Cerebellar cortex (tissue), 1 donor: Measurements from ENCODE around the gene PLA2G7.

ENCODE experiments used
- DNase-seq: peaks from one replicate; pipeline ENCODE4 v3.0.0-alpha.2; 2015; ENCODE audit warnings: low spot score

PLA2G7 gene

DNA sequence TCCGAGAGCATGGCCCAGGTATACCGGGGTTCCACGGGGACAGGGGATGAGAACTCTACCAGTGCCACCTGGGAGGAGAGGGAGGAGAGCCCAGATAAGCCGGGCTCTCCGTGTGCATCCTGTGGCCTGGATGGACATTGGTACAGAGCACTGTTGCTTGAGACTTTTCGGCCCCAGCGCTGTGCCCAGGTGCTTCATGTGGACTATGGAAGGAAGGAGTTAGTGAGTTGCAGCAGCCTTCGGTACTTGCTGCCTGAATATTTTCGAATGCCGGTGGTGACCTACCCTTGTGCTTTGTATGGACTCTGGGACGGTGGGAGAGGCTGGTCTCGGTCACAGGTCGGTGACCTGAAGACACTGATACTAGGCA, 46.2 kb downstream of the PLA2G7 start:
- DNase-seq = no peak

DNA sequence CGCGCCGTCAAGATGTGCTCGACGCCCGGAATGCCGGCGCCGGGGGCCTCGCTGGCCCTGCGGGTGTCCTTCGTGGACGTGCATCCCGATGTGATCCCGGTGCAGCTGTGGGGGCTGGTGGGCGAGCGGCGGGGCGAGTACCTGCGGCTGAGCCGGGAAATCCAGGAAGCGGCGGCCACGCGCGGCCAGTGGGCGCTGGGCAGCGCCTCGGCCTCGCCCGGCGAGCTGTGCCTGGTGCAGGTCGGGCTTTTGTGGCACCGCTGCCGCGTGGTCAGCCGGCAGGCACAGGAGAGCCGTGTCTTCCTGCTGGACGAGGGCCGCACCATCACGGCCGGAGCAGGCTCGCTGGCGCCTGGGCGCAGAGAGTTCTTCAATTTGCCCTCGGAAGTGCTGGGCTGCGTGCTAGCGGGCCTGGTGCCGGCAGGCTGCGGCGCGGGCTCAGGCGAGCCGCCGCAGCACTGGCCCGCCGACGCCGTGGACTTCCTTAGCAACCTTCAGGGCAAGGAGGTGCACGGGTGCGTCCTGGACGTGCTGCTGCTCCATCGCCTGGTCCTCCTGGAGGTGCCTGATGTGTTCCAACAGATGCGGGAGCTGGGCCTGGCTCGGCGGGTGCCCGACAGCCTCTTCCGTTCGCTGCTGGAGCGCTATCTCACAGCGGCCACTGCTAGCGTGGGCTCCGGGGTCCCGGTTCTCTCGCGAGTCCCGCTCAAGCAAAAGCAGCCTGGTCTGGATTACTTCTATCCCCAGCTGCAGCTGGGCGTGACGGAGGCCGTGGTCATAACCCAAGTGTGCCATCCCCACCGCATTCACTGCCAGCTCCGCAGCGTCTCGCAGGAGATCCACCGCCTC, 46.8 kb downstream of the PLA2G7 start:
- DNase-seq = no peak

DNA sequence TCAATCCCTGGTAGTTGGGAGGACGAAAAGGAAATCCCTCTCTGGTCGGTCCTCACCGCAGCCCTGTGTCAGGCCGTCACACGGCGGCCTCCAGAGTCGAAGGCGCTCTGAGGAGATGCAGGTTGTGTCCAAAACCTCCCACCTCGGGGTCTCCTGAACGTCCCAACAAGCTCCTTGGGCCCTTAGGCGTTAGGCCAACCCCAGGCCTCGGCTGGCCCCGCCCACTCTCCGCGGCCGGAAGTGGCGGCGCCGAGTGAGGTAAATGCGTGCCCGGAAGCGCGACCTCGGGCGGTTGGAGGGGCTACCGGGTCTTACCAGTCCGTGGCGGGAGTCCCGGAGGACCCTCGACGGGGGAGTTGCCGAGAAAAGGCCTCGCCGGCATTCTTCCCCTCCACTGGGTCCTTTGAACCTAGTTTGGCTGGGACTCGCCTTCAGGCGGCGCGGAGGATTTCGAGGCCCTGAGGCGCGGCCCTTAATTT, 47.5 kb downstream of the PLA2G7 start, which contains the start of gene TDRD6:
TSS of gene TDRD6 (plus strand) at position 267 of the 479 bp plus-strand sequence. CDS start 244 bp downstream, outside the sequence.
- DNase-seq = no peak

DNA sequence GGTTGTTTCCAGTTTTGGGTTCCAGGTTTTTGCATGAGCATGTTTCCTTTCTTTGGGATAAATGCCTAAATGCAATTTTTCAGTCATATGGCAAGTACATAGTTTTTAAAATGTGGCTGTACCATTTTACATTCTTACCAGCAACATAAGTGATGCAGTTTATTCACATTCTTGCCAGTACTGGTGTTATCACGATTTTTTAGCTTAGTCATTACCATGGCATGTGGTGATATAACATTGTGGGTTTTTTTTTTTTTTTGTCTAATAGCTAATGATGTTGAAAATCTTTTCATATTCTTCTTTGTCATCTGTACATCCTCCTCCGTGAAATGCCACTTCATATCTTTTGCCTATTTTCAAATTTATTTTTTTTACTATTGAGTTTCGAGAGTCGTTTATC, 50.4 kb downstream of the PLA2G7 start:
- DNase-seq = no peak

DNA sequence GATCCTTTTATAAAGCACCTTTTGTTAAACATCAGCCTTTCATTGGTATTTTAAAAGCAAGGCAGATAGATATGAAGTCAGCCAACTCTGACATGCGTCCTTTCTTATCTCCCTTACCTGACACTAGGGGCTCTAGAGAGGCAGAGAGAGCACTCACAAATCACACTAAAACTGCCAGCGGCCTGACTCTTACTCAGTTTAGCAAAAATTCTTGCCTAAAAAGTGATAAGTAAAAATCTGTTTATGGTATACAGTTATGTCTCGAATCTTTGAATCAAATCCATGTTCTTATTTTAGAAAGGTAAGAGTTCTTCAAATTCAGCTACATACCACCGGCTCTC, 57.9 kb downstream of the PLA2G7 start:
- DNase-seq = peak; percentile 38

DNA sequence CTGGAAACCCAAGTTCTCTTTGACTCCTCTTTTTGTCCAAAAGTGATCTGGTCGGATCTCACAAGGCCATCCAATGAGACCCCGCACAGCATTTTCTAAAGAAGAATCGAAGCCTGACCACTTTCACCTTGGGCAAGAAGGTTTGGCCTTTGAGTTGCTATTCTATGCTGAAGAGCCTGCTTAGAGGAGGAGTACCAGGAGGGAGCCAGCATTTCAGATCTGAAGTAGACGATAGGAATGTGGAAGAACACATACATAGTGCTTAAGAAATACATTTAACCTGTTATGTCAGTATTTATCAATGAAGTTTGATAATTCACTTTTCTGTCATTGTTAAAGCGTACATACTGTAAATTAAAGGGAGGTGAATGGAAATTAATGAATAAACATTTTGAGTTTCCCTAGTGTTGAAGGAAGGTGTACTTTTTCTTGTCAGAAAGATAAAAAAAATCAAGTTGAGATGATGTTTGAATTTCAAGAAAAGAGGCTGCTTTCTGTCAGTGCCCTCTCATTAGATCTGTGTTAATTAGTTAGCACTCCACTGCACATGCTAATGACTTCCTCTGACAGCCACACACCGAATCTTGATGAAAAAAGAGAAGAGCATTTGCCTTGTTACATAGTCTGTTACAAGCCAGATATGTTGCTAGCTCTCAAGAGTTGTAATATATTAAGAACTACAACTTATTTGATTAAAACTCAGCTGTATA, 58.4 kb downstream of the PLA2G7 start:
- DNase-seq = peak; percentile 25

DNA sequence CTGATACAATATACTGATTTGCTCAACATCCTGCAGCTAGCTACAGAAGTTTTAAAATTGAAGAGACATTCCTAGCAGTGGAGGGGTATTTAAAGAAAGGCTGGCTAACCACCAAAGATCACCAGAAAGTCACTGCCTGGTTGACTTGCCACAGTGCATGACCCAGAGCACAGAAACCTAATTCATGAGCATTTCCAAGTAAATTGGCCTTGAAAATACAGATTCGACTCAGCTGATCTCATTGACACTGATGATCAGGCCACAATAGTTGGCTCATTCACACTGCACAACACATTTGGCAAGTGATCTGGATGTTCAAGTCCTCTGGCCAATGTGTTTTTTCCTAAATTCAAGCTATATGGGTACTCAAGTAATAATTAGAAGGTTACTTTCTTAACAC, 60.8 kb downstream of the PLA2G7 start:
- DNase-seq = no peak

DNA sequence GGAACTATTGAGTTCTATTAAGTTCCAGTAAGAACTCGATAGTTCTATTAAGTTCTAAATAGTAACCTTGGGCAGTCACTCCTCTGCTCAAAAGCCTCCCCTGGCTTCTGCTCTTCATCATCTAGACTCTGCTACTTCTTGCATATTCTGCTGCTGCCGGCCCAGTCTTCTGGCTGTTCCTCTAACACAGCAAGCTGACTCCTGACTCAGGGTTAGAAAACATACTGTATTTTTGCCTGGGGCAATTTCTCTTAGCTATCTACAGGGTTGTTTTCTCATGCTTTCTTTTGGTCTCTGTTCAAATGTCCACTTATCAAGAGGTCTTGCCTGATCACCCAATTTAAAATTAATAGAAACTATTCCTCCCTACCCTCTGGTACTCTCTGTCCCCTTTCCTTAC, 67.8 kb downstream of the PLA2G7 start:
- DNase-seq = no peak

DNA sequence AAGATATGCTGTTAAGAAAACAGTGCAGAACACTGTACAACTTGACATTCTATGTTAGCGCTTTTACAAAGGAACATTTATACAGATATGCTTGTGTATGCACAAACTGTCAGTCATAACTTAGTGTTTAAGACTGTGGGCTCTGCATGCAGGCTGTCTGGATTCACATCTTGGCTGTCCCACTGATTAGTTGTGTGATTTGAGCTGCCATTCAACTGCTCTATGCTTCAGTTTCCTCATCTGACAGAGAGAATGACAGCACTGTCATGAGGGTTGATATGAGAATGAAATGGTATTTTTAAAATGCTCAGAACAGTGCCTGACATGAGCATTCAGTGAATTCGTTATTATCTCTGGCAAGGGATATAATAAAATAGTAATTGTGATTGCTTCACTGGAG, 73.7 kb downstream of the PLA2G7 start:
- no peak for DNase-seq

DNA sequence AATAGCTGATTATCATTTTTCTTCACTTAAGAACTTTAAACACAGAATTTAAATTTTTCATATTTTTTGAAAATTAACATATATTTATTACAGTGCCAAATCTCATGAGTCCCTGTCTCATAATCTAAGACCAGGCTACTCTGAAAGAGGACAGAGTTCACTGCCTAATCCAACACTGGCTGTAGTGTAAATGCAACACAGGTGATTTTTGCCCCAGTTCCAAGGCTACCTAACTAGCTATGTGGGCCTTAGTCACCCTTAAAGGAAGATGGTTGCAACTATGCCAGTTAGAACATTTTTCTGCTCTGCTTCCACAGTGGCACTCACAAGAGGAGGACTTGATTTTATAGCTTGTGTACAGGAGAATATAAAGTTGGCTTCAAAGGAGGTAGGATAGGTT, 77.5 kb downstream of the PLA2G7 start:
- DNase-seq = no peak

DNA sequence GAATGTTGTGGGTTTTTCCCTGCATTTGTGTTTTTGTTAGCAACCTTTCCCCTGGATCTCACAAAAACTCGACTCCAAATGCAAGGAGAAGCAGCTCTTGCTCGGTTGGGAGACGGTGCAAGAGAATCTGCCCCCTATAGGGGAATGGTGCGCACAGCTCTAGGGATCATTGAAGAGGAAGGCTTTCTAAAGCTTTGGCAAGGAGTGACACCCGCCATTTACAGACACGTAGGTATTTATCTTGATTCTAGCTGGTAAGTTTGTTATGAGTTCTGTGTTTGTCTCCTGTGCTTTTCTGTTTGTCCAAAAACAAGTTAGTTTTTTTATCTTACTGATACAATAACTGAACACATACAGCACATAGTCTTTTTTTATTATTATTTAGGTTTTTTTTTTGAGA, 79.4 kb downstream of the PLA2G7 start:
- peak; percentile 59 for DNase-seq
